Measurements from ENCODE around the gene C19orf47. TPM values are rescaled to one million over a fixed set of nuclear protein-coding genes. Genes with fewer than 3 reads are reported as not detected.

C19orf47 gene
- total RNA-seq, 2 experiments from 2014 or later = 15.6 to 33.8 TPM

DNA sequence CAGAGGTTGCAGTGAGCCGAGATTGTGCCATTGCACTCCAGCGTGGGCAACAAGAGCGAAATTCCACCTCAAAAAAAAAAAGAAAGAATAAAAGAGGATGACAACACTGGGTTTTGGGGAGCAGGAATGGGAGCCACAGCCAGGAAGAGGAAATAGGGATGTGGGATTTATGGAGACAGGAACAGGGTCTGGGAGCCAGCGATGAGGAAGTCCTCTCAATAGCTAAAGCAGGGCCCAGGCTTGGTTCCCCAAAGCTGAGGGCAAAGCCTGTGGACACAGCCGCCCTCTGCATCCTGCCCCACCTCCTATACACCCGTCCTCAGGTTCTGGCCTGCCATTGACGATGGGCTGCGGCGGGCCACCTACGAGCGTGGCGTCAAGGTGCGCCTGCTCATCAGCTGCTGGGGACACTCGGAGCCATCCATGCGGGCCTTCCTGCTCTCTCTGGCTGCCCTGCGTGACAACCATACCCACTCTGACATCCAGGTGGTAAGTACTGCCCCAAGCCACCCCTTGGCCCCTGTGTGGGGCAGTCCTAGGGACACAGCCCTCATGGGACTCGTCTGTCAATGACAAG lies 28.2 kb upstream of the C19orf47 start:
- no peak for TF ChIP-seq EZH2phosphoT487 (IDR thresholded peaks at IDR 0.05; ENCODE audit: borderline replicate concordance, low read depth, low read length)
- ChIA-PET CTCF (ENCODE audit: unreplicated experiment) (no interaction called here), POLR2A (no interaction called here)
- H2AFZ ChIP-seq (ENCODE audit: low read length) = no peak overlapping the region
- BruUV-seq (replicated peaks) = no TSS peak
- H3K9me3 ChIP-seq (ENCODE audit: low read length) = no peaks in the 10 kb centered on the region
- peaks cover 3% of the 10 kb centered on the region; the same call in 1 of the 2 replicates for H3K36me3 ChIP-seq (ENCODE audit: insufficient read depth, low read length)
- H3K4me3 ChIP-seq (ENCODE audit: low read depth, low read length, poor library complexity, severe bottlenecking) = no peak overlapping the region
- H3K9me2 ChIP-seq (ENCODE audit: insufficient read depth, low read length) = no peaks in the 10 kb centered on the region
- intact Hi-C loops (cut with micrococcal nuclease; ENCODE audit: unreplicated experiment) = loop anchor here (5.0 kb wide), 1 partner anchor 69 kb away; no protein-coding TSS in a partner anchor
- H3K4me1 ChIP-seq (ENCODE audit: insufficient read depth, low read length, poor library complexity, severe bottlenecking) = no peaks in the 10 kb centered on the region
- no peaks in the 10 kb centered on the region for H4K20me1 ChIP-seq (ENCODE audit: insufficient read depth, low read length)
- H3K27ac ChIP-seq (ENCODE audit: low read depth, low read length, poor library complexity, severe bottlenecking) = no peak overlapping the region
- H3K79me2 ChIP-seq (ENCODE audit: insufficient read depth, low read depth, low read length) = no peaks in the 10 kb centered on the region
- no peak overlapping the region for H3K4me2 ChIP-seq (ENCODE audit: low read length)
- DNase-seq (ENCODE audit: low spot score) = no peak

DNA sequence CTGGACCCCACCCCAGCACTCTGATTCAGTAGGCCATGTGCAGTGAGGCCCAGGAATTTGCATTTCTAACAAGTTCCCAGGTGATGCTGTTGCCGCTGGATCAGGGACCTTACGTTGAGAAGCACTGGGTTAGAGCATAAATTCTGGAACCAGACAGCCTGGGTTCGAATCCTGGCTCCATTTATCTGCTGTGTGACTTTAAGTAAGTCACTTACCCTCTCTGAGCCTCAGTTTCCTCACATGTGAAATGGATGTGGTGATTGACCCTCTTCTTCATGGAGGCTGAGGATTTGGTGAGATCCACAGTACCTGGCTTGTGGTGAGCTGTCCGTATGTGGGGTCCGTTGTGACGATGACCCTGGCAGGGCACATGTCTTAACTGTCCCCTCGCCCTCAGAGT lies 25.9 kb upstream of the C19orf47 start:
- H3K36me3 ChIP-seq (ENCODE audit: insufficient read depth, low read length) = peaks cover 3% of the 10 kb centered on the region; the same call in 1 of the 2 replicates
- DNase-seq (ENCODE audit: low spot score) = no peak
- POLR2A ChIA-PET = interaction anchor here (0.7 kb wide), 1 partner anchor 88 kb away, joined by 3 read pairs; no protein-coding TSS in a partner anchor
- no peaks in the 10 kb centered on the region for H3K9me2 ChIP-seq (ENCODE audit: insufficient read depth, low read length)
- intact Hi-C loops (cut with micrococcal nuclease; ENCODE audit: unreplicated experiment) = no loop called here
- H3K4me1 ChIP-seq (ENCODE audit: insufficient read depth, low read length, poor library complexity, severe bottlenecking) = no peaks in the 10 kb centered on the region
- H3K79me2 ChIP-seq (ENCODE audit: insufficient read depth, low read depth, low read length) = no peaks in the 10 kb centered on the region
- no peak for TF ChIP-seq CTCF (conservative IDR thresholded peaks at IDR 0.05; ENCODE audit: low read length)
- TF ChIP-seq EZH2phosphoT487 (IDR thresholded peaks at IDR 0.05; ENCODE audit: borderline replicate concordance, low read depth, low read length) = no peak
- no peaks in the 10 kb centered on the region for H4K20me1 ChIP-seq (ENCODE audit: insufficient read depth, low read length)
- H3K4me3 ChIP-seq (ENCODE audit: low read depth, low read length, poor library complexity, severe bottlenecking) = no peak overlapping the region
- H3K27ac ChIP-seq (ENCODE audit: low read depth, low read length, poor library complexity, severe bottlenecking) = no peak overlapping the region
- no TSS peak for BruUV-seq (replicated peaks)
- no peaks in the 10 kb centered on the region for H3K9me3 ChIP-seq (ENCODE audit: low read length)
- CTCF ChIA-PET (ENCODE audit: unreplicated experiment) = no interaction called here
- H3K4me2 ChIP-seq (ENCODE audit: low read length) = no peak overlapping the region
- no peak overlapping the region for H2AFZ ChIP-seq (ENCODE audit: low read length)

GRCh38 chr19:40371802-40372122 lies 23.6 kb upstream of the C19orf47 start:
- peaks cover 3% of the 10 kb centered on the region; the same call in 1 of the 2 replicates for H3K36me3 ChIP-seq (ENCODE audit: insufficient read depth, low read length)
- CTCF ChIA-PET (ENCODE audit: unreplicated experiment) = no interaction called here
- intact Hi-C loops (cut with micrococcal nuclease; ENCODE audit: unreplicated experiment) = no loop called here
- no peak overlapping the region for H3K4me3 ChIP-seq (ENCODE audit: low read depth, low read length, poor library complexity, severe bottlenecking)
- H3K4me2 ChIP-seq (ENCODE audit: low read length) = no peak overlapping the region
- no peak for TF ChIP-seq CTCF (conservative IDR thresholded peaks at IDR 0.05; ENCODE audit: low read length)
- TF ChIP-seq EZH2phosphoT487 (IDR thresholded peaks at IDR 0.05; ENCODE audit: borderline replicate concordance, low read depth, low read length) = no peak
- no peaks in the 10 kb centered on the region for H4K20me1 ChIP-seq (ENCODE audit: insufficient read depth, low read length)
- H2AFZ ChIP-seq (ENCODE audit: low read length) = no peak overlapping the region
- POLR2A ChIA-PET = interaction anchor here (0.6 to 0.9 kb wide), 3 partner anchors 8 to 81 kb away, joined by 3 to 4 read pairs (median 3); no protein-coding TSS in a partner anchor
- H3K79me2 ChIP-seq (ENCODE audit: insufficient read depth, low read depth, low read length) = no peaks in the 10 kb centered on the region
- no peak overlapping the region for H3K27ac ChIP-seq (ENCODE audit: low read depth, low read length, poor library complexity, severe bottlenecking)
- H3K4me1 ChIP-seq (ENCODE audit: insufficient read depth, low read length, poor library complexity, severe bottlenecking) = no peaks in the 10 kb centered on the region
- BruUV-seq (replicated peaks) = no TSS peak
- no peak for DNase-seq (ENCODE audit: low spot score)
- H3K9me2 ChIP-seq (ENCODE audit: insufficient read depth, low read length) = no peaks in the 10 kb centered on the region
- H3K9me3 ChIP-seq (ENCODE audit: low read length) = no peaks in the 10 kb centered on the region

Measured in OCI-LY7 (cell line).